LNCAP (cell line): Measurements from ENCODE around the gene CLEC4A.

Source experiments
- TF ChIP-seq, protein P1 (sequence below): fragments of 450-650 bp; IDR thresholded peaks from 2 replicates; pipeline ENCODE4 v1.5.1; 2017; ENCODE audit warnings: mild to moderate bottlenecking

The CLEC4A gene

DNA sequence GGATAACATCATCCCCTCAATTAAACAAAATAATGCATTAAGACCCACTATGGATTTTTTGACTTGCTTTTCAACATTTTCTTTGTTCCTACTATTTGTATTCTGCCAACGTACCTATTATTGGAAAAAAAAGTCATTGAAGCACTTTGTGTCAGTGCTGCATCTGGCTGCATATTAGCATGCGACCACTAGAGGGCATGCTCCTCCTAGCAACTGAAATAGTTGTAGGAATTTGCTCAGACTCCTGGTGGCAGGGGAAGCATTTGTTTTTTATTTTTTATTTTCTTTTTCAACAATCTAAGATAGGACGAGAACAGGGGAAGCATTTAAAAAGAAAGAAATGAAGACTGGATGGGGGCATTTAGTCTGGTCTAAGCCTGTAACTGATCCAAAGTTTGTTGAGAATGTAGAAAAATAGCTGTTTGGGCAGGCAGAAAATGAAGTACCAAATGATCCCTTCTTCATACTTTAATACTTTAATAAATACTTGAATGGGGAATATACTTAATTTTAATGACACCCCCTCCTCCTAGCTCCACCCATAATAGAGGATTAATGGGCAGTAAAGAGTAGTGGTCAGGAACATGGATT, 14.5 kb upstream of the CLEC4A start:
- TF ChIP-seq, protein P1, sequence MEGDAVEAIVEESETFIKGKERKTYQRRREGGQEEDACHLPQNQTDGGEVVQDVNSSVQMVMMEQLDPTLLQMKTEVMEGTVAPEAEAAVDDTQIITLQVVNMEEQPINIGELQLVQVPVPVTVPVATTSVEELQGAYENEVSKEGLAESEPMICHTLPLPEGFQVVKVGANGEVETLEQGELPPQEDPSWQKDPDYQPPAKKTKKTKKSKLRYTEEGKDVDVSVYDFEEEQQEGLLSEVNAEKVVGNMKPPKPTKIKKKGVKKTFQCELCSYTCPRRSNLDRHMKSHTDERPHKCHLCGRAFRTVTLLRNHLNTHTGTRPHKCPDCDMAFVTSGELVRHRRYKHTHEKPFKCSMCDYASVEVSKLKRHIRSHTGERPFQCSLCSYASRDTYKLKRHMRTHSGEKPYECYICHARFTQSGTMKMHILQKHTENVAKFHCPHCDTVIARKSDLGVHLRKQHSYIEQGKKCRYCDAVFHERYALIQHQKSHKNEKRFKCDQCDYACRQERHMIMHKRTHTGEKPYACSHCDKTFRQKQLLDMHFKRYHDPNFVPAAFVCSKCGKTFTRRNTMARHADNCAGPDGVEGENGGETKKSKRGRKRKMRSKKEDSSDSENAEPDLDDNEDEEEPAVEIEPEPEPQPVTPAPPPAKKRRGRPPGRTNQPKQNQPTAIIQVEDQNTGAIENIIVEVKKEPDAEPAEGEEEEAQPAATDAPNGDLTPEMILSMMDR, result peak; percentile 99

- TF ChIP-seq, protein P1, result no peak
These were observed 3.2 kb upstream of the CLEC4A start for GRCh38 chr12:8120072-8120713.

DNA sequence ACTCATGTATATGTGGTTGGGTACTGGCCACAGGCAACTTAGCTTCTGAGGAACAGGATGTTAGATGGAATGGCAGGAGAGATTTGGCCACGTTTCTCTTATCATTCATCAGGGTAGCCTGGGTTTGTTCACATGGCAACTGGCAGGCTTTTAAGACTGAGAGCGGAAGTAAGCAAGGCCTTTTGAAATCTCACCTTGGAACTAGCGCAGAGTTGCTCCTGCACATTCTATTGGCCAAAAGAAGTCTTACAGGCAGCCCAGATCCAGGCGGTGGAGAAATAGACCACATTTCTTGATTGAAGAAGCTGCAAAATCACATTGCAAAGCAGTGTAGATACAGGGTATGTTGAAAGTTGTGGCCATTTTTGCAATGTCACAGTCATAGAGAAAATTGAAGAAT, 3.7 kb downstream of the CLEC4A start:
- TF ChIP-seq, protein P1, result no peak

DNA sequence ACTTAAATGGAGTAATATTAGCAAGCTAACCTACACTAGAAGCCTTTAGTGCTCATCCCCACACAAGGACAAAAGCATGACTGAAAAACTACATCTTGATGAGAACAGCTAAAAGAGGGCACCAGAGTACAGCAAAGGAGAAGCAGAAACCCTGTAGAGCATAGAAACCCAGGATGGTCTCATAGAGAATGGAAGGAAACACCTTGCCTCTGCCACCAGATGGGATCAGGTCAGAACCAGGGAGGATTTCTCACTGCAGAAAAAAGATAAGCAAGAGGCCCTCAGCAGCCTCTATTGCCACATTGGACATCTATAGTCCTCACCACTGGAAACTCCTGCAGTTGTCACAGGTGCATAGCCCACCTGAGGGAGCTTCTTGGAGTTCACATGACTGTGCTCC, 19.8 kb downstream of the CLEC4A start:
- TF ChIP-seq, protein P1, result no peak

GRCh38 chr12:8145754-8146441, 22.5 kb downstream of the CLEC4A start:
- TF ChIP-seq, protein P1, result no peak

DNA sequence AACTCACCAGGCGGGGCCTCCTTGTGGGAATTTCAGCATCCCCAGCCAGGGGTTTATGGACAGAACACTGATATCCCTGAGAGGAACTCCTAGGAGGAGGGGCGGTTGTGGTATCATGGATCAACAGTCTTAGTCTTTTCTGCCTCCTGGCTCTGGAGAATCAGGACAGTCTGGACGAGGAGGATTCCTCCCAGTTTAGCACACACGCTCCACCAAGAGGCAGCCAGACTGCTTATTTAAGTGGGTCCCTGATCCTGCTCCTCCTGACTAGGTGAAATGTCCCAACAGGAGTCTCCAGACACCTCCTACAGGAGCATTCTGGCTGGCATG, 23.0 kb downstream of the CLEC4A start:
- TF ChIP-seq, protein P1, result no peak

GRCh38 chr12:8154526-8154925, 31.1 kb downstream of the CLEC4A start:
- TF ChIP-seq, protein P1, result no peak
